GM12873 (cell line): ENCODE results near the gene ARL4C.

ENCODE experiments used
- CTCF ChIP-seq: IDR thresholded peaks from 2 replicates; pipeline ENCODE4 v1.5.1; 2012; ENCODE audit warnings: low read depth, mild to moderate bottlenecking, moderate library complexity, low read length, control low read depth; ENCODE audit not compliant: insufficient read depth; ENCODE audit errors: missing control alignments

Gene ARL4C

GRCh38 chr2:234496835-234497593, at the start of gene ARL4C:
ARL4C (minus strand) TSS chr2:234497081; CDS start chr2:234496586, 495 bp downstream.
- no peak for TF ChIP-seq CTCF

- TF ChIP-seq CTCF = peak; percentile 93
These were observed 48.1 kb upstream of the ARL4C start for GRCh38 chr2:234544659-234545611.

- TF ChIP-seq CTCF = no peak
These were observed 45.9 kb upstream of the ARL4C start for GRCh38 chr2:234542742-234543141.

GRCh38 chr2:234537929-234538328, 41.0 kb upstream of the ARL4C start:
- TF ChIP-seq CTCF = no peak

- no peak for TF ChIP-seq CTCF
These were observed 39.5 kb upstream of the ARL4C start for GRCh38 chr2:234536178-234536965.

- no peak for TF ChIP-seq CTCF
These were observed 38.6 kb upstream of the ARL4C start for GRCh38 chr2:234535464-234535863.

- no peak for TF ChIP-seq CTCF
These were observed 37.6 kb upstream of the ARL4C start for GRCh38 chr2:234534515-234534914.
